ENCODE measurements around the gene MICAL2. TPM values are rescaled to one million over a fixed set of nuclear protein-coding genes. Genes with fewer than 3 reads are reported as not detected.

Gene MICAL2
- polyA plus RNA-seq, 2 donors, result 4.5 to 6.2 TPM

DNA sequence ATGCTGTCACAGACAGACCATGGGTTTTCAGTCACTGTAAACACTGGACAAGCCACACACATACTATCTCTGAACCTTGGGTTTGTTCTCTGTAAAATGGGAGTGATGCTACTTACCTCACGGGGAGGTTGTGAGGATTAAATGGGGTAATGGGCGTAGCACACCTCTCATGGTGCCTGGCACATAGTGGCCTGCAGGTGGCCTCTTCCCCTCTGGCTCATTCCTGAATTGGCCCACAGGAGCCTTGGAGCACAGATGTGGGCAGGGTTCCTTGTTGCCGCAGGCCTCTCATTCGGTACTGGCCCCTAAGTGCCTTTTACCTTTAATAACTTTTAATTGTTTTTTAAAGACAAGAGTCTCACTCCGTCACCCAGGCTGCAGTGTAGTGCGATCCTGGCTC lies 11.7 kb downstream of the MICAL2 start:
- H3K27ac ChIP-seq (ENCODE audit: low read depth in 2 of 2, low read length in 1 of 2), result no peak overlapping the region
- peaks cover 2% of the 10 kb centered on the region in 2 donors for H3K4me1 ChIP-seq (ENCODE audit: control insufficient read depth in 2 of 2, insufficient read depth in 2 of 2, low read length in 1 of 2)
- H3K36me3 ChIP-seq (ENCODE audit: control insufficient read depth in 2 of 2, insufficient read depth in 2 of 2, low read length in 1 of 2), result no peaks in the 10 kb centered on the region
- no peaks in the 10 kb centered on the region for H3K9me3 ChIP-seq (ENCODE audit: control insufficient read depth in 2 of 2, insufficient read depth in 1 of 2, low read depth in 1 of 2, low read length in 1 of 2)
- no peak overlapping the region for H3K4me3 ChIP-seq (ENCODE audit: low read depth in 1 of 2, low read length in 2 of 2)
- 90 to 91% methylated on average over 6 of the region's 6 CpGs for WGBS, 2 donors
- H3K27me3 ChIP-seq (ENCODE audit: control insufficient read depth in 1 of 2, insufficient read depth in 2 of 2, low read length in 2 of 2), result no peaks in the 10 kb centered on the region

DNA sequence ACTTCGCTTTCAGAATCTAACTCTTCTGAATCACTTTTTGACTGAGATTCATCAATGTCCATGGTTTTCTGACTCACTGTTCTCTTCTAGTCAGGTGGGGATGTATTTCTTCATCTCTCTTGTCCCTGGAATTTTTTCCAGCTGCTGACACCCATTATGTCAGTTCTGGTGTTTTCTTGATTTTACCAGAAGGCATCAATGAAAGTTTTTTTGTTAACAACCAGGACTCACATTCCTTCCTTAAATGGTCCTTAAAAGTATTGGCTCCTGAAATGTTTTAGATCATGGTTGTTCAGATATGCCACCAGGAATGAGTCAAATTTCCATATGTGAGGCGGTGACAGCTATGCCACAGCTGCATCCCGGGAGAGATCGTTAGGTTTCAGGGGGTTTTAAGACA lies 12.9 kb downstream of the MICAL2 start:
- Histone ChIP-seq H3K27ac (ENCODE audit: low read depth in 2 of 2, low read length in 1 of 2) (no peak overlapping the region), H3K9me3 (ENCODE audit: control insufficient read depth in 2 of 2, insufficient read depth in 1 of 2, low read depth in 1 of 2, low read length in 1 of 2) (no peaks in the 10 kb centered on the region), H3K4me3 (ENCODE audit: low read depth in 1 of 2, low read length in 2 of 2) (no peak overlapping the region), H3K36me3 (ENCODE audit: control insufficient read depth in 2 of 2, insufficient read depth in 2 of 2, low read length in 1 of 2) (no peaks in the 10 kb centered on the region), H3K4me1 (ENCODE audit: control insufficient read depth in 2 of 2, insufficient read depth in 2 of 2, low read length in 1 of 2) (peaks cover 2% of the 10 kb centered on the region in 2 donors), H3K27me3 (ENCODE audit: control insufficient read depth in 1 of 2, insufficient read depth in 2 of 2, low read length in 2 of 2) (no peaks in the 10 kb centered on the region)
- WGBS, 2 donors, result 85 to 90% methylated on average over 4 of the region's 4 CpGs

GRCh38 chr11:12123799-12124198 lies 13.4 kb downstream of the MICAL2 start:
- Histone ChIP-seq H3K36me3 (ENCODE audit: control insufficient read depth in 2 of 2, insufficient read depth in 2 of 2, low read length in 1 of 2) (no peaks in the 10 kb centered on the region), H3K9me3 (ENCODE audit: control insufficient read depth in 2 of 2, insufficient read depth in 1 of 2, low read depth in 1 of 2, low read length in 1 of 2) (no peaks in the 10 kb centered on the region), H3K4me3 (ENCODE audit: low read depth in 1 of 2, low read length in 2 of 2) (no peak overlapping the region), H3K4me1 (ENCODE audit: control insufficient read depth in 2 of 2, insufficient read depth in 2 of 2, low read length in 1 of 2) (peaks cover 2% of the 10 kb centered on the region in 2 donors), H3K27ac (ENCODE audit: low read depth in 2 of 2, low read length in 1 of 2) (no peak overlapping the region), H3K27me3 (ENCODE audit: control insufficient read depth in 1 of 2, insufficient read depth in 2 of 2, low read length in 2 of 2) (no peaks in the 10 kb centered on the region)
- 71% methylated on average over 3 of the region's 3 CpGs for WGBS, 2 donors

DNA sequence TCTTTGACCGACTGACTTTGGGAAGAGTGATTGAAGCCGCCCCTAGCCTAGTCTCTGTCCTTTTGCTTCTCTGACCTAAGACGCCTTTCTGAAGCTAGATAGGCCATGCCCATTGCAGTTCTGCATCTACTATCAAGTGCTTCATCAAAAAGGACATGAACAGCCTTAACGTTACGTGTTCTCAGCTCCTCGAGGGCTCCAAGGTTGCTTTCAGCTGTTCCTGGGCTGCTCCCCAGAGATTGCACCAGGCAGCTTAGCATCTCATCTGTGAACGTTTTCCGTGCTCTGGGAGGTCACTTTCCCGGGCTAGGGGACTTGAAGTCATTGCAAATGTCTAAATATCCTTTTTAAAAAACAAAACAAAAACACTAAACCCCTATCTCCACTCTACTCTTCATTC lies 13.9 kb downstream of the MICAL2 start:
- Histone ChIP-seq H3K27me3 (ENCODE audit: control insufficient read depth in 1 of 2, insufficient read depth in 2 of 2, low read length in 2 of 2) (no peaks in the 10 kb centered on the region), H3K9me3 (ENCODE audit: control insufficient read depth in 2 of 2, insufficient read depth in 1 of 2, low read depth in 1 of 2, low read length in 1 of 2) (no peaks in the 10 kb centered on the region), H3K4me1 (ENCODE audit: control insufficient read depth in 2 of 2, insufficient read depth in 2 of 2, low read length in 1 of 2) (peaks cover 2% of the 10 kb centered on the region in 2 donors), H3K27ac (ENCODE audit: low read depth in 2 of 2, low read length in 1 of 2) (no peak overlapping the region), H3K4me3 (ENCODE audit: low read depth in 1 of 2, low read length in 2 of 2) (no peak overlapping the region), H3K36me3 (ENCODE audit: control insufficient read depth in 2 of 2, insufficient read depth in 2 of 2, low read length in 1 of 2) (no peaks in the 10 kb centered on the region)
- 86 to 90% methylated on average over 9 of the region's 9 CpGs for WGBS, 2 donors

GRCh38 chr11:12125609-12126149 lies 15.3 kb downstream of the MICAL2 start:
- H3K9me3 ChIP-seq (ENCODE audit: control insufficient read depth in 2 of 2, insufficient read depth in 1 of 2, low read depth in 1 of 2, low read length in 1 of 2), result no peaks in the 10 kb centered on the region
- no peak overlapping the region for H3K27ac ChIP-seq (ENCODE audit: low read depth in 2 of 2, low read length in 1 of 2)
- no peaks in the 10 kb centered on the region for H3K27me3 ChIP-seq (ENCODE audit: control insufficient read depth in 1 of 2, insufficient read depth in 2 of 2, low read length in 2 of 2)
- peaks cover 2% of the 10 kb centered on the region in 2 donors for H3K4me1 ChIP-seq (ENCODE audit: control insufficient read depth in 2 of 2, insufficient read depth in 2 of 2, low read length in 1 of 2)
- 56 to 81% methylated on average over 4 of the region's 4 CpGs for WGBS, 2 donors
- no peak overlapping the region for H3K4me3 ChIP-seq (ENCODE audit: low read depth in 1 of 2, low read length in 2 of 2)
- no peaks in the 10 kb centered on the region for H3K36me3 ChIP-seq (ENCODE audit: control insufficient read depth in 2 of 2, insufficient read depth in 2 of 2, low read length in 1 of 2)

GRCh38 chr11:12126344-12127019 lies 16.1 kb downstream of the MICAL2 start:
- Histone ChIP-seq H3K27me3 (ENCODE audit: control insufficient read depth in 1 of 2, insufficient read depth in 2 of 2, low read length in 2 of 2) (no peaks in the 10 kb centered on the region), H3K4me3 (ENCODE audit: low read depth in 1 of 2, low read length in 2 of 2) (no peak overlapping the region), H3K27ac (ENCODE audit: low read depth in 2 of 2, low read length in 1 of 2) (no peak overlapping the region), H3K36me3 (ENCODE audit: control insufficient read depth in 2 of 2, insufficient read depth in 2 of 2, low read length in 1 of 2) (no peaks in the 10 kb centered on the region), H3K9me3 (ENCODE audit: control insufficient read depth in 2 of 2, insufficient read depth in 1 of 2, low read depth in 1 of 2, low read length in 1 of 2) (no peaks in the 10 kb centered on the region), H3K4me1 (ENCODE audit: control insufficient read depth in 2 of 2, insufficient read depth in 2 of 2, low read length in 1 of 2) (peaks cover 2% of the 10 kb centered on the region in 2 donors)
- 65 to 78% methylated on average over 4 of the region's 4 CpGs for WGBS, 2 donors

GRCh38 chr11:12127206-12127898 lies 17.0 kb downstream of the MICAL2 start:
- no peaks in the 10 kb centered on the region for H3K27me3 ChIP-seq (ENCODE audit: control insufficient read depth in 1 of 2, insufficient read depth in 2 of 2, low read length in 2 of 2)
- H3K9me3 ChIP-seq (ENCODE audit: control insufficient read depth in 2 of 2, insufficient read depth in 1 of 2, low read depth in 1 of 2, low read length in 1 of 2), result no peaks in the 10 kb centered on the region
- 88 to 89% methylated on average over 4 of the region's 4 CpGs for WGBS, 2 donors
- H3K4me3 ChIP-seq (ENCODE audit: low read depth in 1 of 2, low read length in 2 of 2), result no peak overlapping the region
- H3K36me3 ChIP-seq (ENCODE audit: control insufficient read depth in 2 of 2, insufficient read depth in 2 of 2, low read length in 1 of 2), result no peaks in the 10 kb centered on the region
- H3K27ac ChIP-seq (ENCODE audit: low read depth in 2 of 2, low read length in 1 of 2), result no peak overlapping the region
- H3K4me1 ChIP-seq (ENCODE audit: control insufficient read depth in 2 of 2, insufficient read depth in 2 of 2, low read length in 1 of 2), result peaks cover 2 to 3% of the 10 kb centered on the region in 2 donors

DNA sequence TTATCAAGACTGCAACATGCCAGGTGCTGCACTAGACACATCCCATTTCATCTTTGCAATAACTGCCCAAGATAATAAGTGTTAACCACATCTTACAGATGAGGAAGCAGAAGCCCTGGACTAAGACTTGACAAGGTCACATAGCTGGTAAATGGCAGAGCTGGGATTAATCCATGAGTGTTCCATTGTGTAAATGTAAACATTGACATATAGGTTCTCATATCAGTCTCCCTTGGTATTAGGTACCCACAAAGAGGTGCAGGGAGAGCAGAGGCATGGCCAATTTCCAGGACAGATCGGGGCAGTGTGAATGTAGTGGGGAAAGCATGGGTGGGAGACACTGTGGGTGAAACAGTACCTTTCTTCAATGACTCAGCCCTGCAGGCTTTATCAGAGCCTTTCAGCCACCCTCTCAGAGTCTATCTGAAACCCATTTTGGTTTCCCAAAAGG lies 17.9 kb downstream of the MICAL2 start:
- no peaks in the 10 kb centered on the region for H3K36me3 ChIP-seq (ENCODE audit: control insufficient read depth in 2 of 2, insufficient read depth in 2 of 2, low read length in 1 of 2)
- no peak overlapping the region for H3K27ac ChIP-seq (ENCODE audit: low read depth in 2 of 2, low read length in 1 of 2)
- H3K4me1 ChIP-seq (ENCODE audit: control insufficient read depth in 2 of 2, insufficient read depth in 2 of 2, low read length in 1 of 2), result peaks cover 2 to 5% of the 10 kb centered on the region in 2 donors
- no peaks in the 10 kb centered on the region for H3K27me3 ChIP-seq (ENCODE audit: control insufficient read depth in 1 of 2, insufficient read depth in 2 of 2, low read length in 2 of 2)
- WGBS, 2 donors, result 72 to 74% methylated on average over 1 of the region's 1 CpG
- H3K4me3 ChIP-seq (ENCODE audit: low read depth in 1 of 2, low read length in 2 of 2), result no peak overlapping the region
- no peaks in the 10 kb centered on the region for H3K9me3 ChIP-seq (ENCODE audit: control insufficient read depth in 2 of 2, insufficient read depth in 1 of 2, low read depth in 1 of 2, low read length in 1 of 2)

DNA sequence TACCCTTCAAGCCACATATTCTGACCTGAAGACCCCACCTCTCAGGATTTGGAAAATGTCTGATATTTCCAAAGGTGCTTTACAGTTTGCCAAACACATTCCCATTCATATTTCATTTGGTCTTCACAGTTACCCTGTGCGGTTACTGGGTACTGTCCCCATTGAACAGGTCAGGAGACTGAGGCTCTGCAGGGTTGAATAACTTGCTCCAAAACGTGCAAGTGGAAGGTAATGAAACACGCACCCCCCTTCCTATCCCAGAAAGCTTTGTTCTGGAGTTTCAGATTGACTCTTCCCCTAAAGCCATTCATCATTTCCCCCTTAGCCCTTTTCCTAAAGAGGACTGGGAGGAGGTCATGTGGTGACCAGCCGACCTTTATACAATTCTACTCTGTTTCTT lies 18.8 kb downstream of the MICAL2 start:
- H3K27me3 ChIP-seq (ENCODE audit: control insufficient read depth in 1 of 2, insufficient read depth in 2 of 2, low read length in 2 of 2), result no peaks in the 10 kb centered on the region
- peaks cover 2 to 6% of the 10 kb centered on the region in 2 donors for H3K4me1 ChIP-seq (ENCODE audit: control insufficient read depth in 2 of 2, insufficient read depth in 2 of 2, low read length in 1 of 2)
- H3K27ac ChIP-seq (ENCODE audit: low read depth in 2 of 2, low read length in 1 of 2), result no peak overlapping the region
- 84% methylated on average over 4 of the region's 4 CpGs for WGBS, 2 donors
- no peaks in the 10 kb centered on the region for H3K36me3 ChIP-seq (ENCODE audit: control insufficient read depth in 2 of 2, insufficient read depth in 2 of 2, low read length in 1 of 2)
- H3K4me3 ChIP-seq (ENCODE audit: low read depth in 1 of 2, low read length in 2 of 2), result no peak overlapping the region
- H3K9me3 ChIP-seq (ENCODE audit: control insufficient read depth in 2 of 2, insufficient read depth in 1 of 2, low read depth in 1 of 2, low read length in 1 of 2), result no peaks in the 10 kb centered on the region
